Activated T-cell treated with anti-CD3 and anti-CD28 coated beads, Interleukin-2, amount 50 U/mL, for 48 hours (primary cell): ENCODE data around the gene GALNT6.
"Not testable (repeated sequence)": the region's sequence is repeated elsewhere in the genome, so short reads cannot be mapped to it uniquely, and the experiment has no call there.

Experiments
- DNase-seq, 2 experiments: peaks; one replicate each; pipeline ENCODE4 v3.0.0-alpha.2; 2020

The GALNT6 gene

DNA sequence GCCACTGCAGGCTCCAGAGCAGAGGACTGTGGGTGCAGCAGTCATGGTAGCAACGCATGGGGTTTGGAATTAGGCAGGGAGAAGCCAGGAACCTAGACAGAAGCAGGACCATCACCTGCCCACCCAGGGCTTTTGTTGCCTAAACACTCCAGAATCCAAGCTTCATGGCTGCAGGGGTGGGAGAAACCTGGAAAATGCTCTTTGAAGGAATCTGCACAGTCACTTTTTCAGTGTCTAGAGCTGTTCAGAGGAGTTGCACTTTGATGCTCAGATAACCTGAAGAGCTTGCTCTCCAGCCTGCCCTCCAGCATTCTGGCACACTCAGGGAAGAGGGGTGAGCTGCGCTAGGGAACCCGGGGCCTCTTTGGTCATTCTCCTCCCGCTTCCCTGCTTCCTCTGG lies 43.1 kb downstream of the GALNT6 start:
- no peak for DNase-seq

DNA sequence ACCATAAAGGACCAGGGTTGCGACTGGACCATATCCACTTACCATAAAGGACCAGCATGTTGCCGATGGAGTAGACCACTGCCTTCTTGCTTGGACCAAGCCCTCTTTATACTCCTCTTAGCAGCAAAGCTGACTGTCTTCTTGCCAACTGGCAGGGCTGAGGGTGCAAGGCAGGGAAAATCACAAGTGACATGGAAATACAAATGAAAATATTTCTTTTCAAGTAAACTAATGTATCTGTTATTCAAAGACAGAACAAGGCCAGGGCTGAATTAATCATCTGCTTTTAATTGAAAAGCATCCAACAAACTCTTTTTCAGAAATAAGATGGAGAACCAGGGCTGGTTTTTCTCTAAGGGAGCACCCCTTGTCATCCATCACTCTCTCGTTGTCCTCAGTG lies 44.6 kb downstream of the GALNT6 start, which contains the start of gene CELA1:
Gene CELA1, minus strand, starts transcription at position 99 of the 400 bp plus-strand sequence. Its CDS starts 41 bp downstream, at position 58.
- no peak for DNase-seq

DNA sequence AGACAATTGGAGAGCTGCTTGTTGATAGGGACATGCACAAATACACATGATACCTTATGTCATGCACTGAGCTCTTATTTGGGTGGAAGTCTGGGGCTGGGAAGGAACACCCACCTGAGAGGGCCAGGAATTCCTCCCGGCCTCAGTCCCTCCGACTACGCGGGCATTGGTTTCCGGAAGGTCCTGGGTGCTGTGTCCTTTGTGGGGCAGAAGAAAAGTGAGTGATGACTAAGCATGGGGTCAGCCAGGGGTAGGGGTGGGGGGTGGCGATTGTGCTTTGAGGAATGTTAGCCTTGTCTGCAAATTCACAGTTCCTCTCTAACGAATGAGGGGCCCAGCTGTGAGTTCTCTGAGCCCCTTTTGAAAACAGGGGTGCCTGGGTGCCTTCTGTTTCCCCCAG lies 45.5 kb downstream of the GALNT6 start:
- DNase-seq: no peak

DNA sequence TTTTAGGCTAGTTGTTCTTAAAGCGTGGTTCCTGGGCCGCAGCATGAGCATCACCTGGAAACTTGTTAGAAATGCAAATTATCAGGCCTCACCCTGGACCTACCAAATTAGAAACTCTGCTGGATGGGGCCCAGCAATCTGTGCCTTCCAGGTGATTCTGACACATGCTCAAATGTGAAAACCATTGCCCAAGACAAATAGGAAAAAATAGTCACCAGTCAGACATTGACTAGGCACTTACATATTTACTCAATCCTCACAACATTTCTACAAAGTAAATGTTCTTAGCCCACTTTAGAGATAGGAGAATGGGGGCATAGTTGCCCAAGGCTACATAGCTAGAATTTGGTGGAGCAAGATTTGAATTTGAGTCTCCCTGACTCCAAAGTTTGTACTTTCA lies 48.0 kb downstream of the GALNT6 start:
- no peak for DNase-seq

DNA sequence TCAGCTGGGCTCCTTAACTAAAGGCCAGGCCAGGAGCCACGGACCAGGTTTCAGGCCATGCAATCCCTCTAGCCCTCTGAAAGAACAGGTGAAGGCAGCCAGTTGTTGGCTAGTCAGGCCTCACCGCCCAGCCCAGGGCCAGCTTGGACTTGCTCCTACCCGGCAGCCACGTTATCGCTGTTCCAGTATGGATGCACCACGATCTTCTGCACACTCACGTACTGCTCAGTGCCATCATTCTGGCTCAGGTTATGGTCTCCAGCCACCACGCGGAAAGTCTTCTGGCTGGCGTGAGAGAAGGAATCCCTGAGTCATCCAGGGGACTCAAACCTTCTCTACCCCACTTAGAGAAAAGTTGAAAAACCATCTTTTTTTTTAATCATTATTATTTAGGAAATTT lies 48.8 kb downstream of the GALNT6 start:
- DNase-seq: no peak

DNA sequence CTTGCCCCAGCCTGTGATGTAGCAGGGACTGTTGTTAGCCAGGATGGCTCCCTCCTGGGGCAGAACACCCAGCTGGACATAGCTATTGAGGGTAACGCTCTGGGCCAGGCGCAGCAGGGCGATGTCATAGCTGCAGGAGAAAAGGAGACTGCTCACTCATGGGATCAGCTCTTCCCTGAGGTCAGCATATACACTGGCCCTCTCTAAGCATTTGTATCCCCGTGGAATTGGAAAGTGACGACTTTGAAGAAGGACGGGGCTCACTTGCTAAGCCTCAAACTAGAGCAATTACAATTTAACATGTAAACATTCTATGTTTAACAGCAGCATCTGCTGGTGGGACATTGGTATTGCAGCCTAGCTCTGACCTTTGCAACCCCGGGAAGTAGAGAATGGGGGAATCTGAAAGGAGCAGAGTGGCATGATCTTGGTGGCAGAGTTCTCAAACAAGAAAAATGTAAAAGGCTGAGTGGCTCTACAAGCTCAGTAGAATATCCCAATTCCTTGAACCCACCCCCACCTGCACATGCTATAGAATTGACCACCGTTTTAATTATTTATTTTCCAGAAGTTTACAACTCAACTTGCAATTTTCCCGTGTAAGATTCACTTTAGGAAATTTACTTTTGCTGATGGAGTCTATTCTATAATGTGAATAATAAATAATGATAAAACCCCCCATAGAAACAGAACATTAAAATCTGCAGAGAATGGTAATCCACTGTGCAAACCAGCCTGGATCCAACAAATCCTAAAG lies 49.8 kb downstream of the GALNT6 start:
- peak; percentile 79 to 80 for DNase-seq

DNA sequence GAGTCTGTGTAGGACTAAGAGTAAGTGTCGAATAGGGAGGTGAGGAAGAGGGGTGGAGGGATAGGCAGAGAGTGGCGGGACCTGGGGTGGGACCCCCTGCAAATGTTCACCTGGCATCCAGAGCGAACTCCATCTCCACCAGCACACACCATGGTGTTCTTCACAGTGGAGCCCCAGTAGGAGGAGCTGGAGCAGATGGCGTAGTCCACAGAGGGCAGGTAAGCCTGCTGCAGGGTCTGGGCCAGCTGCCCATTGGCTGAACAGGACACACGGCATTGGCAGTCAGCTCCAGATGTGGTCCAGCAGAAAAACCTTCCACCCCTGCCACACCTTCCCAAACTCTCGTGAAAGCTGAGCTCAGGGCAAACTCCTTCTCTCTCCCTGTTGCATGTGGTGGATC lies 51.5 kb downstream of the GALNT6 start:
- no peak for DNase-seq

DNA sequence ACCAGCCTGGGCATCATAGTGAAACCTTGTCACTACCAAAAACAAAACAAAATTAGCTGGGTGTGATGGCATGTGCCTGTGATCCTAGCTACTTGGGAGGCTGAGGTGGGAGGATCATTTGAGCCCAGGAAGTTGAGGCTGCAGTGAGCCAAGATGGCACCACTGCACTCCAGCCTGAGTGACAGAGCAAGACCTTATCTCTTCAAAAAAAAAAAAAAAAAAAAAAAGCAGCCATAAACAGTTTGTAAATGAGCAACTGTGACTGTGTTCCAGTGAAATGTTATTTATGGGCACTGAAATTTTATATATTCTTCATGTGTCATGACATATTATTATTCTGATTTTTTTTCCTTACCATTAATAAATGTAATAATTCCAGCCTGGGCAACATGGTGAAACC lies 53.9 kb downstream of the GALNT6 start:
- not testable (repeated sequence) for DNase-seq

DNA sequence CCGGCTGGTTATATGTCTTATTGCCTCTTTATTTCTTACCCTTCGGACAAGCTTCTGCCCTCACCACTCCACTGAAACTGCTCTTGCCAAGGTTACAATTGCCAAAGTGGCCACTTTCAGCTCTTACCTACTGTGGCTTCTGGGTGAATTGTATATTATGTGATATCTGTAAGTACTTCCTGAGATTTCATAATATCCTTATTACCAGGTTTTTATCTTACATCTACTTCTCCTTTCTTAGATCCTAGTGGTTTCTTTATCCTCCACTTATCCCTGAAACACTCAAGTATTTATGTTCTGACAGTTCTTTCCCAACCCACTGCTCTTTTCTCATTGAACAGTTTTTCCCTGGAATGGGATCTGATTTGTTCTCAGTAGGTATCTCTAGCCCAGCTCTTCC lies 55.3 kb downstream of the GALNT6 start:
- no peak for DNase-seq

DNA sequence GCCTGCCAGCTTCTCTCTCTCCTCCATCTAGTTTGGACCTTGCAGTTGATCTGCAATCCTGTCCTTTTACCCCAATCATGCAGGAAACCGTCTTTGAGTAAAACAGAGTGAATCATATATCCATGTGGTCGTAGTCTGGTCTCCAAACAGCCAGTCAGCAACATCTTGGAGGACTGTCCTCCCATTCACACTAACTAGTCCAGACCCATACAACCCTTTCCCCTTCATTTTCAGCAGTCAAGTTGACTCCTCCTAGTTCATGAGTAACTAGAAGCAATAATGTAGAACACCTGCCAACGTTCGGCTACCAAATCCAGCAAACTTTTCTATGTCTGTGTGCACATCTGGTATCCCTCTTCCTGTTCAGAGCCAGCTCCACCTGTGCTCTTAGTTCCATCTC lies 56.4 kb downstream of the GALNT6 start:
- no peak for DNase-seq

DNA sequence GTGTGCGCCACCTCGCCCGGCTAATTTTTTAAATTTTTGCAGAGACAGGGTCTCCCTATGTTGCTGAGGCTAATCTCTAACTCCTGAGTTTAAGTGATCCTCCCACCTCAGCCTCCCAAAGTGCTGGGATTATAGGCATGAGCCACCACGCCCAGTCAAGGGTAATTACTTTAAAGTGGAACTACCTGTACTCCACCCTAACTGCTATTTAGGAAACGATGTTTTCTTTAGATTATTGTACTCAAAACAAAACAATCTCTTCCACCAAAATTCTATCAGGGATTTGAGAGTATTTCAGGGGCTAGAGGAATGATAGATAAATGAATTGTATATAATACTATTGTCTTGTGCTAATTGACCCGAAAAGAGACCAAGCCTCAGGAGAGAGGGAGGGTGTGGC lies 57.7 kb downstream of the GALNT6 start:
- DNase-seq: no peak

DNA sequence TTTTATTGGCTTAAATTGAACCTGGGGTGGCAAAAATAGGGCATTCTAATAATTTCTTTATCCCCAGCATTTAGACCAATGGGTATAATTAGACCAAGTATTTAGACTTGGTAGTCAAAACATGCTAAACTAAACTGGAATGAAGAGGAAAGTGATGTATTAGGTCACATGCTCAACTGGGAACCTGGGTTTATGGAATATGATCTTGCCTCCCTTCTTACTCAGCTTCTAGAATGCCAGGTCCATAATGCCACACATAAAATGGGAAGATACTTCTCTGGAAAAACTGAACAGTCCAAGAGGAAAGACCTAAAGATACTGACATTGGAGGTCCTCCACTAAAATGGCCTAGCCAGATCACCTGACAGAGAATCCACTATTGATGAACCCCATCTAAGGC lies 61.0 kb downstream of the GALNT6 start:
- no peak for DNase-seq

DNA sequence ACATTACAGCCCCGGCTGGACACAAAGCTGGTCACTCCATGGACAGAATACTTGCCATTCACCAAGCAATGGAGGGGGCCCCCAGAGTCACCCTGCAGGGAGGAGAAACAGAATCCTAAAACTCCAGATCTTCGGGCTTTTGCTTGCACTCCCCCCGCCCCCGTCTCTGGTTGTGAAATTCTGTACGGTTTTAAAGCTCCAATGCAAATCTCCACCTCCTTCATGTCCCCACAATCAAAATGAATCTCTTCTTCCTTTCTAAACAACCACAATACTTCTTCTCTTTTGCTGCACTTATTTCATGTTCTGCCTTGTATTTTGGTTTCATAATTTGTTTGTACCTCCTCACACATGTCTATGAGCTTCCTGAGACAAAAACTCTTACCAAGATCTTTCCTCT lies 61.5 kb downstream of the GALNT6 start:
- DNase-seq: no peak

DNA sequence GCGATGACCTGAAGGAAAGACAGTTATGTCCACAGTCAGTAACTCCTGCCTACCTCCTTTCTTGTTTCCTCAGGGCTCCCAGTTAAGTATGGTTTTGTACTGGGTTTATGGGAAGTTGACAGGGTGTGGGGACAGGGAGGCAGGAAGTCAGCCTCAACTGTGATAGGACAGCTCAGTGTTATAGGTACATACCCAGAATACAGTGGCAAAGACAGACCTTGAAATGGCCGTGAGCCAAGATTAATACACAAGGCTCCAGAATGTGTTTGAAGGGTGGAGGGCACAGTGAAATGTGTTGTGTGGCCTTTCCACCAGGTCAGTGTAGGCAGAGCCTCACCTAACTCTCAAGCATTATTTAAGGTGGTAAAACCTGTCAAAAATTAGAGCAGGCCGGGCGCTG lies 62.6 kb downstream of the GALNT6 start:
- DNase-seq: no peak

DNA sequence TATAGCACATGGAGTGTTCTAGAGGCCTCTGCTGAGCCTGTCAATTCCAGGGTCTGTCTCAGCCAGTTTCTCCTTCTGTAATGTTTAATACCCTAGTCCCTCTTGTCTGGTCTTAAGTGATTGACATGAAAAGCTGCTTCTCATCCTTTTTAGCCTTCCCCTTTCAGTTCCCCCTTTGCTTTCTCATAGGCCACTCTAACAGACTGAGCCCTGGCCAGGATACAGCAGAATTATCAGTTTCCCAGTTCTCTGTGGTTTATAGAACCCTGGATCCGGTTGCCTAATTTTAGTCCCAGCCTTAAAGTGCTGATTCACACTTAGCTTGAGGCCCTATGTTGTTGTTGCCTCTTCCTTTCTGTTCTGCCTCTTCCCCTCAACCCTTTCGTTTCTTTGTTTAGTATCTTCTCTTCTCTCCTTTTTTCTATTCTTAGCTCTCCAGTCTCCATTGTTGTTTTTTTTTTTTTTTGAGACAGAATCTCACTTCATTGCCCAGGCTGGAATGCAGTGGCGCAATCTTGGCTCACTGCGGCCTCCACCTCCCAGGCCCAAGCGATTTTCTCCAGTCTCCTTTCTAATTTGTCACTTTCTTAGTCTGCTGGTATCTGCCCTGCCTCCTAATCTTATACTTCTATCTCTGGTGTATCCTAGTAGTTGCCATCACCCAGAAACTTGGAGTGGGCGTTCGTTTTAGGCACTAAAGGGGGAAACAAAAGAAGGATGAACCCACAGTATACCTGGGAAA lies 64.3 kb downstream of the GALNT6 start:
- peak in 1 of 2 experiments; percentile 22 for DNase-seq

DNA sequence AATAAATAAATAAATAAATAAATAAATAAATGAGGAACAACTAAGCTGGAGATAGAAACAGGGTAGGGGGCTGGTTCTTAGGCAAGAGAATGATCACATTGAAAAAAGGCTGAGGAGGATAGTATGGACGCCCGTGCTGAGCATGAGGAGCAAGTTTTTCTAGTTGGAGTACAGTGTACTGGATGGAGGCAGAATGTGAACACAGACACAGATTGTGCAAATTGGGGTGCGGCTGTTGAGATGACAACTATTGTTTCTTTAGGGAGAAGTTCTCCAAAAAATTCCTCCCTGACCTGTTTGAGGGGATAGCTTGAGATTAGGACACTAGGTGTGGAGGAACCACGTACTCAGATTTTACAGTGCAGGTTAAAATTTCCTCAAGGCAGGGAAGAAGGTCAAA lies 66.3 kb downstream of the GALNT6 start:
- no peak for DNase-seq

DNA sequence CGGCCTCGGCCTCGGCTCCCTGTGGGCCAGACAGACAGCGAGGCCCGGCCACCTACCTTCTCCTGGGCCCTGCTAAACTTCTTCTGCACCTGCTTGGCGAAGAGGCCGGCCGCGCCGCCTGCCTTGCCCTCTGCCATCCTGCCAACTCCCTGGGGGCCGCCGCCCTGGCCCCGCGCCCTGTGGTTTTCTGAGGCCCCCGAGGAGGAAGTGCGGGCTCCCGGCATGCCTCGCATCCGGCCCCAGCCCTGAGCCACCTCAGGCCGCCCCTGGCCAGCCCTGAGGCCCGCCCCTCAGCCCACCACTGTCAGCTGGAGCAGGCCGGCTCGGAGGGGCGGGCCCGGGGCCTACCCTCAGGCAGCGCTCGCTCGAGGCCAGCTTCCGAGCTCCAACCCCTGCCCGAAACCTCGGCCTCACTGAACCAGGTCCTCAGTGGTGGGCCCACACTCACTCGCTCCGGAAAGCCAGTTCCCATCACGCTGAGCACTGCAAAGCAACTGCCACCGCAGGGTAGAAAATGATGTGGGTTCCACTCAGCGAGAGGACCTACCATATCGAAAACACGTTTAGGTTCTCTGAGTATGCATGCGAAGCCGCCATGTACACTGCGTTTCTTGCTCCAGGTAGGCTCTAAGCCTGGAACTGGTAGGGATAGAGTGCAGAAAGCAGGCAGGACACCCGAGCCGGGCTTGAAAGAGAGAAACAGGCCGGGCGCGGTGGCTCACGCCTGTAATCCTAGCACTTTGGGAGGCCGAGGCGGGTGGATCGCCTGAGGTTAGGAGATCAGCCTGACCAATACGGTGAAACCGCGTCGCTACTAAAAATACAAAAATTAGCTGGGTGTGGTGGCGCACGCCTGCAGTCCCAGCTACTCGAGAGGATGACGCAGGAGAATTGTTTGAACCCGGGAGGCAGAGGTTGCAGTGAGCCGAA lies 67.0 kb downstream of the GALNT6 start, which contains the start of gene BIN2:
Gene BIN2, minus strand, starts transcription at position 209 of the 930 bp plus-strand sequence. Its CDS starts 72 bp downstream, at position 137.
- DNase-seq: peak; percentile 81 to 85

DNA sequence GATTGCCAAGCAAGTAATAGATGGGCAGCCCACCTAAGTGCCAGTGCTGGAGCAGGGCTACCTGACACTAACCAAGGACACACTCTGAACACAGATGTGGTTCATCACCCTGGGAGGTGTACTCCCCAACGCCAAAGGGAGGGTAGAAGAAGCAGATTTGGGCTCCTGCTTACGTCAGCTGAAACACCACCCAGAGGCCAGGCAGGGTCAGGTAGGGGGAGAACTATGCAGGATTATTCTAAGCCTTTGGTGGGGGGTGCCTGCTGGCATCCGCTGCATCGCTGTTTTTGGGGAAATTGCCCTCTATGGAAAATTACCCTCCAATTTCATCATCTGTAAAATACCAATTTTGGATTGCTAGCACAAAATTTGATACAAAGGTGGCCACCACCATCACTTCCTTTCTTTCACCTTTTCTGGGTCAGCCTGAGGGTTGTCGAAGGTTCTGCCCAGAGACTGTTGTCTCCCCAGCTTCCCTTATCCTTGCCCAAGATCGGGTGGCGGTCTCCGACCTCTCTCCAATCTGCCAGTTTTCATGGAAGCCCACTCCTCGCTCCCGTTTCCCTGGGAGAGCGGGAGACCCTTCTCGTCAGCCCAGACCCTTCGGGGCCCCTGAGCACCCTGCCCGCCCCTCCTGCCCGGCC lies 67.8 kb downstream of the GALNT6 start:
- peak; percentile 62 to 67 for DNase-seq

DNA sequence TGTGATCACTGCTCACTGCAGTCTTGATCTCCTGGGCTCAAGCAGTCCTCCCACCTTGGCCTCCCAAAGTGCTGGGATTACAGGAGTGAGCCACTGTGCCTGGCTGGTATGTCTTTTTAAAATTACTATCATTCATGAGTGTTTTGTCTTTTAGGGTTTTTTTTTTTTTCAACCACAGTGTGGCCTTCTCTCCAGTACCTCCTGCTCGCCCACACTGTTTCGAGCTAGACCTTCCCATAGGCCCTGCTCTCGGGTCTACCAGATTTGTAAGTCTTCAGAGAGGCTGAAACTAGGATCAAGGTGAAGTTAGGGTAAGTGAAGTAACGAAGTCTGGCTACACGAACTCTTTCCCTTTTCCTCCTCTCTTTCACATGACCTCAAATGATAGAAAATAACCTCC lies 68.8 kb downstream of the GALNT6 start:
- peak; percentile 50 to 56 for DNase-seq

DNA sequence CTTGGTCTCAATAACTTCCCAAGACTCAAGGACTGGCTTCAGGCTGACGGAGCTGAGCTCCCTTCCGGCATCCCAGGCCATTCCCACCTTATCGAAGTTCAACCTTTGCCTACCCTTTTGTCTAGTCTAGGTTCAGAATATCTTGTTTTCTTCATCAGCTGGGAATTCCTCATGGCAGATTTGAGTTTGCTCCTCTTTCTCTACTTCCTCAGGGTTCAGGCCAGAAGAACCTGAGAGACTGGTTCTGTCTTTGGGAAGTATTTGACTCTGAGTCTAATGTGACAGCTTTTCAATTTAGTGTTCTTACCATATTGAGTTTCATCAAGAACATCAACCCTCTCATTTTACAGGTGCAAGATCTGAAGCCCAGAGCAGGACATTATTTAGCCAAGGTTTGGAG lies 69.3 kb downstream of the GALNT6 start:
- no peak for DNase-seq

DNA sequence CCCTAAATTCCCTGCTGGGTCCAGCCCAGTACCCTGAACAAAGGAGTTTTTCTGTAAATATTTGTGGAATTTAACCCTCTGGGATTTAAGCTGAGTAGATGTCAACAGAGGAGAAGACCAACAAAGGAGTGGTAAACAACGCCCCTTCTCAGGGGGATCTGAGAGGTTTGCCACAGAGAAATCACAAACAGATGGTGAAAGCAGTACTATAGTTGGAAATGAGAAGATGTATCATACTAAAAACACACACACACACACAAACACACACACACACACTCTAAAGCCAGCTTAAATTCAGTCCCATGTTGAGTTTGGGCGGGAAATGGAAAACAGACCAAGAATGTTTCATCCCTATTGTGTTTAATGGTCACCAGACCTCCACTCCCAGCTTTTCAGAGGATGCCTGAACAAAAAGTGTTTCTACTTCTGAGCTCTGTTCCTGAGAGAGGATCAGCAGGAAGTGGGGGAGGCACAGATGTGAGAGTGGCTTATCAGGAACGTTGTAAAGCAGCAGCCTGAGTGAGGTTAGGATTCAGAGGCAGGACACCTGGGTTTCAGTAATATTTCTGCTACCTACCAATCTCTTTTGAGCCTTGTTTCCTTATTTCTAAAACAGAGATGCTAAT lies 70.4 kb downstream of the GALNT6 start:
- peak in 1 of 2 experiments; percentile 32 for DNase-seq

DNA sequence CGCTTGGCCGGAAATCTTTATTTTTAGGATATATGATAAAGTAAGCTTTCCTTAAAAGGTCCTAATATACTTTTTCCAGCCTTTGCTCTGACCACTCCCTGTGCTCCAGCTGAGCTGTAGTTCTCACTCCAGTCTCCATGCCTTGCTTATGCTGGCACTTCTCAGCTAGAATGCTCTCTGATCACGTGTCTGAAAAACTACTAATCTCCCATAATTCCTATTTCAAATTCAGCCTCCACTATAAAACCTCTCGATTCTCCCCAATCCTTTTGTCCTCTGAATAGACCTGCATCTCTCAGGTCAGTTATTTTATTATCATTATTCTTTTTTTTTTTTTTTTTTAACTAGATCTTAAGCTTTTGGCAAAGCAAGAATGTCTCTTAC lies 70.9 kb downstream of the GALNT6 start:
- DNase-seq: no peak
